SU-DHL-6 (cell line): ENCODE measurements around the gene PLEKHG3.

Experiments used
- EZH2phosphoT487 ChIP-seq: fragments of 200-600 bp; sonication (generic), shearing (Covaris generic); conservative IDR thresholded peaks from 2 replicates; pipeline ENCODE4 v1.6.1; 2018; ENCODE audit warnings: mild to moderate bottlenecking, antibody characterized with exemption, low read length, moderate library complexity, mixed read lengths
- TF ChIP-seq, protein P1 (sequence below): fragments of 200-600 bp; sonication (generic); IDR thresholded peaks from one replicate; pipeline ENCODE4 v1.5.1; 2017; ENCODE audit warnings: antibody characterized with exemption, mild to moderate bottlenecking, low read length, moderate library complexity; ENCODE audit not compliant: insufficient read depth, poor library complexity, severe bottlenecking

GRCh38 chr14:64747327-64747726 lies 43.1 kb downstream of the PLEKHG3 start:
- TF ChIP-seq, protein P1, sequence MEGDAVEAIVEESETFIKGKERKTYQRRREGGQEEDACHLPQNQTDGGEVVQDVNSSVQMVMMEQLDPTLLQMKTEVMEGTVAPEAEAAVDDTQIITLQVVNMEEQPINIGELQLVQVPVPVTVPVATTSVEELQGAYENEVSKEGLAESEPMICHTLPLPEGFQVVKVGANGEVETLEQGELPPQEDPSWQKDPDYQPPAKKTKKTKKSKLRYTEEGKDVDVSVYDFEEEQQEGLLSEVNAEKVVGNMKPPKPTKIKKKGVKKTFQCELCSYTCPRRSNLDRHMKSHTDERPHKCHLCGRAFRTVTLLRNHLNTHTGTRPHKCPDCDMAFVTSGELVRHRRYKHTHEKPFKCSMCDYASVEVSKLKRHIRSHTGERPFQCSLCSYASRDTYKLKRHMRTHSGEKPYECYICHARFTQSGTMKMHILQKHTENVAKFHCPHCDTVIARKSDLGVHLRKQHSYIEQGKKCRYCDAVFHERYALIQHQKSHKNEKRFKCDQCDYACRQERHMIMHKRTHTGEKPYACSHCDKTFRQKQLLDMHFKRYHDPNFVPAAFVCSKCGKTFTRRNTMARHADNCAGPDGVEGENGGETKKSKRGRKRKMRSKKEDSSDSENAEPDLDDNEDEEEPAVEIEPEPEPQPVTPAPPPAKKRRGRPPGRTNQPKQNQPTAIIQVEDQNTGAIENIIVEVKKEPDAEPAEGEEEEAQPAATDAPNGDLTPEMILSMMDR: no peak
- no peak for TF ChIP-seq EZH2phosphoT487
